Superior temporal gyrus (tissue), 1 donor: ENCODE results near the gene MDFIC.

ENCODE experiments used
- DNase-seq: peaks from one replicate; pipeline ENCODE4 v3.0.0-alpha.2; 2016; ENCODE audit errors: extremely low spot score

MDFIC gene

DNA sequence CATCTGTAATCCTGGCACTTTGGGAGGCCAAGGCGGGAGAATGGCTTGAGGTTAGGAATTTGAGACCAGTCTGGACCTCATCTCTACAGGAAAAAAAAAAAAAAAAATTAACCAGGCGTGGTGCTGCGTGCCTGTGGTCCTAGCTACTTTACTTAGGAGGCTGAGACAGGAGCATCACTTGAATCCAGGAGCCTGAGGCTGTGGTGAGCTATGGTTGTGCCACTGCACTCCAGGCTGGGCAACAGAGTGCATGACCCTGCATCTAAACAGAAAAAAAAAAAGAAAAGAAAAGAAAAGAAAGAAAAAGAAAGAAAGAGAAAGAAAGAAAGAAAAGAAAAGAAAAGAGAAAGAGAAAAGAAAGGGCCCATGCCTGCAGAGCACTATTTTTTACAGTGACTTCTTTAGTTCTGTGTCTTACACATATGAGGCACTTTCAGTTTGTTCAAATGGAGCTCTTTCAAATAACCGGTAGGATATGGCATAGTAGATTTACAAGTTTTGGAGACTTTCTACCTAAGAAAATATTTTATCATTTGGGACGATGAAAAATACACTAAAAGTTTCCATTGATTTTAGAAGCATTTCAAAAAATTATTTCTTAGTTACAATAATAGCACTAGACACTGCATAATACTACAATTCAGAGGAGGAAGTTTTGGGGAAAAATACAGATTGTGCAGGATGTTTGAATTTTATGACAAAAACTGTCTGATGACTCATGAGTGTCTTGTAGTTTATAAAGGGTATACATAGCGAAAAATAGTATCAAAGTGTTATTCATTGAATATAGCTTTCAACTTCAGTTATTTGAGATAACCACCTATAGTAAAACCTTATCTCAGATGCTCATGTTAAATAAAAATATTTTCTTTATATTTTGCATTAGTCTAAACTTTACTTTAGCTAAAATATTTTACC is 75.9 kb downstream of the MDFIC start:
- no peak for DNase-seq

GRCh38 chr7:115004121-115004520 is 82.2 kb downstream of the MDFIC start:
- no peak for DNase-seq

GRCh38 chr7:115005251-115005650 is 83.4 kb downstream of the MDFIC start:
- DNase-seq: no peak

GRCh38 chr7:115005953-115006352 is 84.1 kb downstream of the MDFIC start:
- no peak for DNase-seq

DNA sequence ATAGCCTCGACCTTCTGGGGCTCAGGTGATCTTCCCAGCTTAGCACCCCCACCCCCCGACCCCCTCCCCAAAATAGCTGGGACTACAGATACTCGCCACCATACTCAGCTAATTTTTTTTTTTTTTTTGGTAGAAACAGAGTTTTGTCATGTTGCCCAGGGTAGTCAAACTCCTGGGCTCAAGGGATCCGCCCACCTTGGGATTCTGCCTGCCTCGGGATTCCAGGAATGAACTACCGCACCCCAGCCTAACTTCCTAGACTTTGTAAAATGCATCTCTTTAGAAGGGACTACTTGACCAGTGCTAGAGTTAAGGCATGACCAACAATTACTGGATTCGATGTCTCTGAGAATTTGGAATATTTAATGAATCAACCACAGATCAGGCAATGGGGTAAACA is 85.9 kb downstream of the MDFIC start:
- no peak for DNase-seq

DNA sequence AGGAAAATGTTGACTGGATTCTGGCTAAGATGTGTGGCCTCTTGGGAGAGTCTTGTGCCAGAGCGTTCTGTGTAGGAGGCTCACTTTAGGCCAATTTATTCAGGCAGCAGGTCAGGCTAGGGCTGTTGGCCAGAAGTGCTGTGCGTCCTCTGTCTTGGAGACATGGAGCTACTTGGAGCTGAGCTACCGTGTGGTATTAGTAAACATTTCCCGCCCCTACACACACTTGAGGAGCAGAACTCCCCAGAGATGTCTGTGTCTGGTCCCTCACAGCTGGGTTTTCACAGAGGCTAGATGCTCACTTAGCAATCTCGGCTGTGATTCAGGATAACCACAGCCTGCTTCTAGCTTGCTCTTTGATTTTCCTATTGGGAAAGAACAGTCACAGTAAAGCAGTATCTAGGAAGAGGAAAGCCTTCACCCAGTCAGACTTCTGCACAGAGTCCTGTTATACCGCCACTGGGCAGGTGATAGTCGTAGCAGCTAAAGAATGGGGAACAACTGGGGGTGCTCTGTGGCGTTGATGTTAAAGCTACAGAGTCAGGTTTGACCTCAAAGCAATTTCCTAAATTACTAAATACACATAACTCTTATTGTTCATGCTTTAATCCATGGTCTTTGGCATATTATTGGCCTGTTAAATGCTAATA is 86.7 kb downstream of the MDFIC start:
- DNase-seq: no peak

GRCh38 chr7:115009139-115009538 is 87.2 kb downstream of the MDFIC start:
- no peak for DNase-seq

DNA sequence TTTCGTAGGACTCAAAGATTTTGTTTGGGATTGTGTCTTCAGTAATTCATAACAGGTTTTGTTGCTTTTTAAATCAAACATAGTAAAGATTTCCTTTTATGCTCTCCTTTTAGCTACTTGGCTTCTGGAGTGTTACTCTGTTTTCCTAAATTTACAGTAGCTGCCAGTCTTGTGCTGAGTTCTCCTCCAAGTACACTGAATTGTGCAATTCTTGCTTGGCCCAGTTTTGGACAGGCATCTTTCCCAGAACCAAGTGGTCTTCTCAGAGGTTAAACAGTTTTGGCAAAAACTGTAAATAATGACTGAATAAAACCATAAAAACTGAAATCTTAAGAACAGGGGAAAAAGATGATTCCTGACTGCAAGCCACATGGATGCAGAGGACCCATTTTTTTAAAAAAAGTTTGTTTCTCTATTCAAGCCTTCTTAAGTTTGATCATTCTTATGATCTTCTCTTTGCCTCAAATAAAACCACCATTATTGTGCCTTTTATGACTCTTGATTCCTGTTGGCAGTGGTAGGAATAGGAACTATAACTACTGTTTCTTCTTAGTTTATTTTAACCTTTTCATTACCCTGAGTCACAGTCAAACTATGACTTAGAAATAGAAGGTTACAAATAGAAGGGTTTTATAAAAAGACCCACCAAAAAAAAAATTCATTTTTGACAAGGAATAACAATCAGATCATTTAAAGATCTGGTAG is 88.0 kb downstream of the MDFIC start:
- no peak for DNase-seq

- no peak for DNase-seq
Measured at GRCh38 chr7:115010441-115010820, 88.5 kb downstream of the MDFIC start.

DNA sequence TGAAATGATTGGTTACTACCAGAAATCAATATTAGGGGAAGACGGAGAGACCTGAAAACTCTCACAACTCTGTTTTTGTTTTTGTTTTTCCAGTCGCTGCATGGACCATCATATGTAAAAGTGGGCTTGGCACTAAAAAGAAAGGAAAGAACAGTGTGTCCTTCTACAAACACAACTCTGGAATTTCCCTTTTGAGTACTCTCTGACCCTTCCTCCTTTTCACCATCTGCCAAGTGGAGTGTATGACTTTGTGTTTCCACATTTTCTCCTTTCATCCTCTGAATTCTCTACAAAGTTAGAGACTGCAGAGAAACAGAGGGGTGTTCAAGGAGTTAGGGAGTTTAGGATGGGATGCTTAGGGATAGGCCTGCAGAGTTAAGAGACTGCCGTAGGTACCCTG is 92.0 kb downstream of the MDFIC start:
- DNase-seq: no peak

DNA sequence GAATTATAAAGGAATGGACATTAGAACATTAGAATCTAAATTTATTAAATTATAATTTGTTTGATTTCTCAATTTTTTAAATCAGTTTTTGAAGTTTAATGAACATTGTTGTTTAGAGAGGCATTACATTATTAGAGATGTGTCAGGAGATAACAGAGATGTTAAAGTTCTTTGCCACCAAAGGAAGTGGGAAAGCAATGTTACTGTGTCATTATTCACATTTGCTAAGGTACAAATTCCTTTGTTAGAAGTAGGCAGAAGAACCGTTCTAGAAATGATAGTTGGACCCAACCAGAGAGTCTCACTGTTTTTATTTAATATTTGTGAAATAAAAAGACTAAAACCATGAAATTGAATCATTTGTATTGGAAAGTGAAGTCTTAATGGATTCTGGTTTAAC is 92.9 kb downstream of the MDFIC start:
- DNase-seq: no peak

DNA sequence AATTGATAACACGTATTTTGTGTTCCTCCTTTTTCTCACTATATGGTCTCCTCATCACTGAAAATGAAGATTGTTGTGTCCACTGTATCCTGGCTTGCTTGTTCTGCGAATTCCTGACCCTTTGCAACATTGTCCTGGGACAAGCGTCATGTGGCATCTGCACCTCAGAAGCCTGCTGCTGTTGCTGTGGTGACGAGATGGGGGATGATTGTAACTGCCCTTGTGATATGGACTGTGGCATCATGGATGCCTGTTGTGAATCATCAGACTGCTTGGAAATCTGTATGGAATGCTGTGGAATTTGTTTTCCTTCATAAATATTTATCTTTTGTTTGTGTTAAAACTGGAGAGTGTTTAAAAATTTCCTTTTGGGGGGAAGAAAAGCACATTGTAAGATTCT is 93.7 kb downstream of the MDFIC start:
- no peak for DNase-seq

DNA sequence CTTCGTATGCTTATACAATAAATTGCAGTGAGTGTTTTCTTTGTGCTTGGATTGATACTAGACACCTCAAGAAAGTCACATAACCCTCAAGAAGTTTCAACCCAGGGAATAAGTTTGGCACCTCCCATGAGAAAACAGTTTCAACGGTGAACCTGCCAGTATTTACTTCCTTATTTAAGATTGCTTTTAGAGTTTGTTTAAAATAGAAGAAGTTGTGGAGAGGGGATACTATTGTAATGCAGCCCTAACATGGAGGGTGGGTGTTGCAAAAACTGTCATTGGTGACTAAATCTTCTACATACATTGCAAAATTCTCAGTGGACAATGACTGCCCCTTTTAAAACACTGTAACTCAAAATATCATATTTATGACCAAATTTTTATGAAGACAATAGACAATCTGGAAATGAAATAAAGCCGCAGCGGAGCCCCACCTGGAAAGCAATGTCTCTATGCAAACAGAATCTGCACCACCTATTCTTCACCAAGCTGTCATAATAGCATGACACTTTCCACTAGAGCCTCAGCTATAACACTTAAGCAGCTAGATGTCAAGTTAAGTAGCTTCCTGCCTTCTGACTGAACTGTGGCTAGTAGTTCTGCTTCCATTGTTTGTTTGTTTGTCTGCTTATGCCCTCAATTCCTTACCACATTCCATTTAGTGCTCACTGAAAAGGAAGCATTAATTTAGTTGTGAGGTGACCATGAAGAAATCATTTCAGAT is 98.2 kb downstream of the MDFIC start:
- no peak for DNase-seq

DNA sequence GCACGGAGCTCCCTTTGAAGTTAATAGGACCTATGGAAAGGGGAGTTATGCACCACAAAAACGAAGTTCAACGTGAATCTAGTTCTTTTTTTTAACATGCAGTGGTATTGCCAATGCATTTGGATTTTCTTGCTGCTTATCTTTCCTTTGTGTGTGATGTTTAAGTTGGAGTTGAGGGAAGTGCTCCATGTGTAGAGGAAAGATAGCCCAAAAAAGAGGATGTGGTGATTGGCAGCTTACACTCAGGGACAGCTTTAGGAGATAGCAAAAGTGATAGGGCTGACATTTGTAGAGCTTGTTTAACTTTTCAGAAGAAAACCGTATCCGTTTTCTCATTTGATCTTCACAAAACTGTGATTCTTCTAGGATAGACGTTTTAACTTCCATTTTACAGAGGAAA is 101.3 kb downstream of the MDFIC start:
- no peak for DNase-seq

DNA sequence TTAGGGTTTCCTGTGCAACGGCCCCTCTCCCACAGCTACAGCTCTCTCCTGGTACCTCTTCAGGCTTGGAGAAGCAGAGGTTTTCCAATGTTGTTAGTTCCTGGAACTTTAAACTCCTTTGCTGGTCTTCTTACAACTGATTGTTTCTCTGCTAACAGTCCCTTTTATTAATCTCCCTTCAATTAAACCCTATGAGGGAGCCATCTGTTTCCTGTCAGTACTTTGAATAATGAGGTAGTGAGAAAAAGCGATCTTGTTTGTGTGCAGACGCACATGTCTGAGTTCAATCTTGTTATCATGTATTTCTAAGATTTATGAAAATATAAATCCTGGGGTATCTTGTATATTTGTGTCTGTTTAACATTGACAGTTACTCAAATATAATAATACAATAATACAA is 102.4 kb downstream of the MDFIC start:
- DNase-seq: no peak

GRCh38 chr7:115032715-115033703 is 111.1 kb downstream of the MDFIC start:
- no peak for DNase-seq

- no peak for DNase-seq
Measured at GRCh38 chr7:115033917-115034459, 112.1 kb downstream of the MDFIC start.

DNA sequence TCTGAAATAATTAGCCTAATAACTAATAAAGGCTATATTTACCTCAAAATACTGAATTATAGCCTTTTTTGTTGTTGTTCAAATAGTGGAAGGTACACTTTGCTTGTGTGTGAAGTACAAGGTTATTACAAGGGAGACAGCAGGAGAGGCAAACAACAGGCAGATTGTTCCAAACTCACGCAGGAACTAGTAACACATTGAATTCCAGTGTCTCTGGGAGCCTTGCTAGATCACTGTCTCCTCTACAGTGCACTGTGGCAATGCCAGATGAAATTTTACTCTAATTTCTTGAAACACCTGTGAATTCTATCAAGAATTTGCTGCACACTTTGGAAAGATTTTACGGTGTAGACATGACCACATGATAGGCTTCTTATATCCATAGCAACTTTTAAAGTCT is 112.6 kb downstream of the MDFIC start:
- no peak for DNase-seq

DNA sequence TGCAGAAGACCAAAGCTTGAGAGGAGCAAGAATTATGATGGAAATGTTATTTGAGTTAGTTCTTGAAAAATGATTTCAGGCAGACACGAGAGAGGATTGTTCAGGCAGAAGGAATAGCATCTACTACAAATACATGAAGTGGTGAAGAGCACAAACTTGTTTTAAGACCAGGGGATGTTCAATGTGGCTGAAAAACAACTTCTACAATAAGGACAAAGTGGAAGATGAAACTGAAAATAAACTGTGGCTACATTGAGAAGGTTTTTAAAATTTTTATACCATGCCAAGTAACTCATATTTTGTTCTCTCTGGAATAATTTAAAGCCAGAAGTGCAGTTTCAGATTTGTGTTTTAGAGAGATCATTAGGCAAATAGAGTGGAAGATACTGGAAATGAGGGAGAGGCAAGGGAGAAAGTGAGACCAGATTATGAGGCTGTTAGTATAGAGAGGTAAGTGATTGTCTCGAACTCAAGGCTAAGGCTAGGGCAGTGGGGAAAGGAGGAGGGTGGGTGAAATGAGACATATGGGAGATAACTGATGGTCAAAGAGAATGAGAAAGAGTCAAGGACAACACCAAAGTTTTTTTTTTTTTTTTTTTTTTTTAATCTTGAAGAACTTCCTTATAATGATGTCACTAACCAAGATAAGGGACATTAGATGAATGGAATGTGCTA is 115.4 kb downstream of the MDFIC start:
- DNase-seq: no peak

DNA sequence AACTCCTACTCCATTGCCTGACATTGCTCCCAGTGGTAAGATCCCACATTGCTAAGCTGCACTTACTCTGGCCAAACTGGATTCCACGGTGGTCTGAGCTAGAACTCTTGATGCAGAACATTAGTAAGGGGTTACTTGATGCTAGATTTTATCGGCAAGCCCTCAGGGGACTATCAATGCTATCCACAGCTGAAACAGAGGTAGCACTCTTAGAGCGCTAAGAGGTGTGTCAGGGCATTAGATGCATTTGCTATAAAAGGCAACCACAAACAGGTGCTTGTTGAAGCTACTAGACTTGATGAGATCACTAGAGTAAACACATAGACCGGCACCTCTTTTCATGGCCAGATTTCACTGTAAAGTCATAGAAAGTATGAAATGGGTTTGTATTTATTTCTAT is 116.3 kb downstream of the MDFIC start:
- no peak for DNase-seq
